HG03064 (cell line): ENCODE measurements around the gene SIL1.

Experiments
- ATAC-seq: cut with Tn5 transposase; IDR thresholded peaks from one replicate; pipeline ENCODE4 v1.9.1; 2021; ENCODE audit warnings: low read depth; ENCODE audit not compliant: unreplicated experiment

Gene SIL1

DNA sequence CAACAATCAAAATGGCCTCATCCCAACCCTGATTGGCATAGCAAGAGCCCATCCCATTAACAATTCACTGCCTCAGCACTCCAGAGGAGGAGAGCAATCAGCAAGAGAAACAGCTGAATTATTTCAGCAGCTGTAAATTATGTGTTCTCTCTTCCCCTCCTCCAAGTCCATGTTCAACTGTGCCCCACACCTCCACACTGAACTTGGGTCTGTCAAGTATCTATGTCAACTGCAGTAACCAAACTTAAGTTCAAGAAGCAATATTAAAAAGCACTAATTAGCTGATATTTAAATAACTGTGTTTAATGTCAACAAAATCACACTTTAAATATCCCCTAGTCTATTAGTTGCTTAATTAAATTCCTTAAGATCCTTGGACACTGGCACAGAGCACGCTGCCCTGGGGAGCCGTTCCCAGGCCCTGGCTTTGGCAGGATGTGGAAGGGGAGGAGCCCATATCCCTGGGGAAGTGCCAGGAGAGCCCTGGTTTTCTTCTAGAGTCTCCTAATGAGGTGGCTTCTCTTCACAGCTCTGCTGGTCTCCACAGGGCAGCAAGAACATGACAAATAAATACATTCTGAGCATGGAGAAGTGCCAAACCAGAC, 50.6 kb downstream of the SIL1 start:
- no peak for ATAC-seq

DNA sequence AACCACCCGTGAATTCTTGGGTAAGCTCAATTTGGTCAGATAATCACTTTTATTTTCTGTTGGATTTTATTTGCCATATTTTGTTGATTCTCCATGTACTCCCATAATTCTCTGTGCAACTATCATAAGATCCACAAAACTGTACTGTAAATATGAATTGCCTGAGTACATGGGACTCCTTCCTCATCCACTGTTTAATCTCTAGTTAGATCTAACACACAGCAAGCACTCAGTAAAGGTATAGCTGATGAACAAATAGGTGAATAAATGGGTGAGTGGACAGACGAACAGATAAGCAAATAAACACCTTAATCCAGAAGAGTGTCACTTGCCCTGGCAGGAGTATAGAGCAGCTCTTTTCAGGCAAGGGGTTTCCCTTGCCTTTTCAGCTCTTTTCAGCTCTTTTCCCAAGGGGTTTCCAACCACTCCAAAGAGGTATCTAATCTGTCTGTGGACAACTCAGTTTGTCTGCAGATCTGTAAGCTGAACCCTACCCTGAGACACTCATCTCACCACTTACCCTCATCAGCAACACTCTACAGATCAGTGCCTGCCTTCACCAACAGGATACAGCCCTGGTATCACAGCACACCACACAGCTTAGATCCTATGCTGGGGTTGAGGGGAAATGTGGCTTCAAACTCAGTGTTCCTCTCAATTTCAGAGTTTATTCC, 51.2 kb downstream of the SIL1 start:
- ATAC-seq, result no peak

DNA sequence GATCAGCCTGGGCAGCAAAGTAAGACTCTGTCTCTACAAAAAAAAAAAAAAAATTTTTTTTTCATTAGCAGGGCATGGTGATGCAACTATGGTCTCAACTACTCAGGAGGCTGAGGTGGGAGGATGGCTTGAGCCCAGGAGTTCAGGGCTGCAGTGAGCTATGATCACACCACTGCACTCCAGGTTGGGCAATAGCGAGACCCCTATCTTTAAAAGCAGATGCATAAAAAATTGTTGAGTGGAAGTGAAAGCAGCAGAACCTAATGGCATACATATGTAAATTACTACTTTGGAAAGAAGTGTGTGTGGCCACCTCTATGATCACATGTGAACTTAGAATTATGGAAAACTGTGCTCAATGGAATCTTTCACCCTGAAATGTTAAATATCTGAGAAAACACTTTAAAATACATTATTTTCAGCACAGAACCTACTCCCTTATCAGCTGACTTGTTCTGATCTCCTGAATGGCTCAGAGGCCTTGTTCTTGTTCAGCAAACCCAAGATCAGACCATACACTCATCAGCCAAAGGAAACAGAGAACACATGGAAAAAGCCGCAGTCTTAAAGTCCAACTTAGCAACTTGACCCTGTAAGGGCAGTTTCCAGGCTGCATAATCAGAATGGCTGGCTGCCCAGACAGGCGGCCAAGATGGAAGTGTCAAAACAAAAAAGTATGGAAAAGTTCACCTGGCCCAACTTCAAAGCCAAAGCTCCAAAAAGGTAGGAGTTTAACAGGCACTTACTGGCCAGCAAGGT, 56.5 kb downstream of the SIL1 start:
- ATAC-seq, result no peak

DNA sequence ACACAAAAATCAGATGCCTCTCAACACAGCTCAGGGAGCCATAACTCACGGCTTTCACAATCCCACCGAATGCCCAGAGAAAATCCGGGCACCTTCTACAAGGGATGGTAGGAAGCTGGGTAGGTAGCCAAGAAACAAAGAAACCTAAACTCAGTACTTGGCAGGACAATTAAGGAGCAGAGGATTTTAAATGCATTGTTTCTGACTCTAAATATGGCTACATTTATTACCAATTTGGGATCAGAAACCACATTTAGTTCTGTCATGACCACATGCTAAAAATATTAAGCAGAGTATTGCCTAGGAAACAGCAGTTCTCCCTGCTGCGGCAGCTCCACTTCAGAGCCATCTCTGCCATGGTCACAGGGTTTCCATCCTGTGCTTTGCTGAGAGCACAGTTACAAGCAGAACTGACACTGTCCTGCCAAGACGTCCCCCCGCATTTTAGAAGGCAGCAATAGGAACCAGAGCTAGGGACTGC, 57.5 kb downstream of the SIL1 start:
- no peak for ATAC-seq

DNA sequence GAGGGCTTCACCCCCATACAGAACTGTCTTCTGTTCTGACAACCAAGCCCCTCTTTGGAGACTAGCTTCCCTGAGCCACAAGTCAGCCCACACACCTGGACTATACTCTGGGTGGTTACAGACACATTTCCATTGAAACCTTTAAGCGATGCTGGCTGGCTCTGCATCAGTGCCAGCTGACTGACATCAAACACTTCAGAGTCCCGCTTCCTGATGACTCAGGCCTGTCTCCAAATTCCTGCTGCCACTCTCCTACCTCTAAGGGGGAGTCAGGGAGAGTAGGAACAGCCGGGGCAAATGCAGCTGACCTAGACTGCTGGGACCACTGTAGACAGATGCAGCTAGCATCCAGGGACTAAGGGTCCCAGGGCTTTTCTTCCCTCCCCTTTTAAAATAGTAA, 59.4 kb downstream of the SIL1 start:
- no peak for ATAC-seq

DNA sequence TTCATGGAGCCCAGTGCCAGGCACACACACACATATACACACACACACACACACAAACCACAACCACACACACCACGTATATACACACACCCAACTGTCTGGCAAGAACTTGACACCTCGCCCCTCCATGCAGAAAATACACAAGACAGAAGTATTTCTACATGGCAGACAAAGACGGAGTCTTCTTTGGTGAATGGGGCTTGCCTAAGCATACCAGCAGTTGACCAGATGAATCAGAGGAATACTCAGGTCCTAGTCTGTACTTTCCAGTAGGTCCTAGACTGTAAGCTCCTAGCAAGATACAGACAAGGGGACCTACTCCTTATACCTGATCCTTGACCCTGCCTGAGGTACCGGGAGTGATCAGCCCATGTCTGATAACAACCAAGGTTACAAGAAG, 60.1 kb downstream of the SIL1 start:
- no peak for ATAC-seq

DNA sequence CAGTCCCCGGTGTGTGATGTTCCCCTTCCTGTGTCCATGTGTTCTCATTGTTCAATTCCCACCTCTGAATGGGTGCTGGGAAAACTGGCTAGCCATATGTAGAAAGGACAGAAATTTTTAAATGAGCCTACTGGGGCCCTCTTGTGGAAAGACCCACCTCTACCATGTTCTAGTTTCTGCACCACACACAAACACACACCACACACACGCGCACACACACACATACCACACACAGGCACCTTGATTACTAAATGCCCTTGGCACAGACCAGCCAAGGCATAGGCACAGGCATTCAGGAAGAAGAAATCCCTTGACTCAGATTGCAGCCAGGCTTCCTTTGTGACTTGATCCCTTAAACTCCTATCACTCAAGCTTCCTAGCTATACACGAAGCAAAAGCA, 60.5 kb downstream of the SIL1 start:
- ATAC-seq, result no peak

DNA sequence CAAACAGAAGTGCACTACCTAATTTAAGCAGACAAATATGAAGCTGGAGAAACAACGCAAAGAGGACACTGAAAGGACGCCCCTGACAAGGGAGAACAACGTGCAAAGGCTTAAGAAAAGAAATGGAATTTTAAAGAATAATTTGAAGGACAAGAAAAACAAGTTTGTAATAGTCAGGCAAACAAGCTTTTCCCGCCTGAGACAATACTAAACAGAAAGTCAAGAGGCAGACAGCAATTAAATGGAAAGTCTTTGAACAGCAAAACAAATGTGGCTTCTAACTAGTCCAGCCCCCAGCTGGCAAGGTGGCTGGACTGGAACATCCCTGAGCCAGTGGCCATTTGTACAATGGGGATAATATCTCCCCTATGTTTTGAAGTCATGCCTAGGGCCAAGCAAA, 63.3 kb downstream of the SIL1 start:
- ATAC-seq, result no peak

DNA sequence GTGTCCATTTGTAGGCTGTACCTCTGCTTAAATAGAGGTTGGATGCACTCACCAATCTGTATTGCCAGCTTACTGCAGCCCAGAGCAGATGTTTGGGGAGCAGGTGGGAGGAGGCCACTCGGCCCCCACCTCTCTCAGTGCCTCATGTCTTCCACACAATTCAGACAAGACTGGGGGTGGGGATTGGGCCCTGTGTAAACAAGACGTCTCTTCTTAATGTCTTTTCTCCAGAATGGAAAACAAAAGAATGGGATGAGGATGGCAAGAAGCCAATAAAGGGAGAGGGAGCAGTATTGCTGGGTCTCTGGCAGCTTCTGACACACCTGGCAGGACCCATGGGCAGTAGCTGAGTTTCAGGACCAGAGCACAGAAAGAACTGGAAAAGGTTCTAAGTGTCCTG, 64.9 kb downstream of the SIL1 start:
- ATAC-seq, result no peak

DNA sequence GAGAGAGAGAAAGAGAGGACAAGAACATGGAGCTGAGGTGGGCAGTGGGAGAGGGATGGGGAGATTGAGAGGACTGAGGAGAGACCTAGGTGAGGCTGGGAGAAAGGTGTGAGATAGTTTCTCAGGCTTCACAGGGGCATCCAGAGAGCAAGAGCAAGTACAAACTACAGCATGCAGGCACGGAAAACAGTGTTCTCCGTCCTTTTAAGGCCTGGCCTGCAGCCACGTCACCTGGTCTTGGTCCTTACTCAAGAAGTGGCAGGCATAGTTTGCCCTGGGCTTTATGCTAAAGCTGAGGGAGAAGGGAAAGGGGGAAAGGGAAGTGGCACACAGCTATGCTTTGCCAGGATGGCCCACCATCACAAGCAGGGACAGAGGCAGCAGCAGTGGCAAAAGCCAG, 65.7 kb downstream of the SIL1 start:
- no peak for ATAC-seq

DNA sequence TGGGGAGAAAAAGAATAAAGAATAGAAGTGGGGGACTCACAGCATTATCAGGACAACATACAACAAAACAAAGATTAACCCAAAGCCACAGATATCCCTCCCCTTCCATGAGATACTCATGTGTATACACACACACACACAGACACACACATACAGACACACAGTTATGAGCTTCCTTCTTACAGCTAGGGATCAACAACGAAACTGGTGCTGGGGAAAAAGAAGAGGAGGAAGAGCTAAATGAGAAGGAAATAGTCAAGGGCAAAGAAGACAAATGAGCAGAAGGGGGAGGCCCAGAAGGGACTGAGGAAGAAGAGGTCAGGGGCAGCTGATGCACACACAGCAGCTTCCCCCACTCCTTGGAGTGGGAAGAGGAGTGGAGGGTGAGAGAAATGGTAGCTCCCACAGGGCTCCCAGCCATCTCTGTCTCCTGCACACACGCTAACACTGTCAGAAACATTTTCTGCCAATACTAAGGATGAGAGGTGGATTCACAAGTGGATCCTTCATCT, 66.2 kb downstream of the SIL1 start:
- ATAC-seq, result no peak

DNA sequence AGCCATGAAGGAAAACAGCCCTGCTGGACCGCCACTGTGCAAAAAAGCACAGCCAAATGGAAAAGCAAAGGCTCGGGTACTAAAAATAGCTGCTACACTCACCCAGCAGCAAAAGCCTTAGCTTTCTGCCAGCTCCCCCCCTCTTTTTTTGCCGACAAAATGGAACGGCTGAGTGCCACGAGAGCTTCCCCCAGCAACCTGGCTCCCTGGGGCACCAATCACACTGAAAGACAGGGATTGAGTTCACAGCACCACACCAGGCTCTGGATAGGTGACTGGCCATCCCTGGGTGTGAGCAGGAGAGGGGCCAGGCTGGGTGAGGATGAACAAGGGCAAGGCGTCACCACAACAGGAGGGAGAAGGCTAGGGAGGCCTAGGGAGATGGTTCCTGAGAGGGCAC, 66.7 kb downstream of the SIL1 start:
- ATAC-seq, result no peak

DNA sequence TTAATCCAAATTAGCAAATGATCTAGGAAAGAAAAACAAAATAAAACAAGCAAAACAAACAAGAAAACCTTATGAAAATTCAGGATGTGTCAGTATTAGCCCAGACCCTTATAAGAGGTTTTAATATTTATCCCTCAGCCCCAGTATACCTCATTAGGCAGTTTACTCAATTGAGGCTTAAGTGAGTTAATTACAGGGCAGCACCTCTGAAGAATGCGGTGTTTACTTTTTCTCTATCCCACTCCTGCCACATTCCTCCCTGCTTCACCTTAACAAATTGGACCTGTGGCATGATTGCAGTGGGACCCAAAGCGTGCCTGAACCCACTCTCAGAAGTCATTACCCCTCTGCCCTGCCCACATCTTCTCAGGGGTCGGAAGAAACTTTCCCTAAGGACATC, 67.1 kb downstream of the SIL1 start:
- ATAC-seq, result no peak

DNA sequence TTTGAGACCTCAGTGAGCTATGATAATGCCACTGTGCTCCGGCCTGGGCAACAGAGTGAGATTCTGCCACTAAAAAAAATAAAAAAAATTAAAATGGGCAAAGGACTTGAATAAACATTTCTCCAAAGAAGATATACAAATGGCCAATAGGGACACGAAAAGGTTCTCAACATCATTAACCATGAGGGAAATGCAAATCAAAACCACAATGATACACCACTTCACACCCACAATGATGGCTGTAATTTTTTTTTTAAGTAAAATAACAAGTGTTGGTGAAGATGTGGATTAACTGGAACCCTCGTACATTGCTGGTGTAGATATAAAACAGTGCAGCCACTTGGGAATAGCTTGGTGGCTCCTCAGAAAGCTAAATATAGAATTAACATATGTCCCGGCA, 68.0 kb downstream of the SIL1 start:
- ATAC-seq, result no peak

DNA sequence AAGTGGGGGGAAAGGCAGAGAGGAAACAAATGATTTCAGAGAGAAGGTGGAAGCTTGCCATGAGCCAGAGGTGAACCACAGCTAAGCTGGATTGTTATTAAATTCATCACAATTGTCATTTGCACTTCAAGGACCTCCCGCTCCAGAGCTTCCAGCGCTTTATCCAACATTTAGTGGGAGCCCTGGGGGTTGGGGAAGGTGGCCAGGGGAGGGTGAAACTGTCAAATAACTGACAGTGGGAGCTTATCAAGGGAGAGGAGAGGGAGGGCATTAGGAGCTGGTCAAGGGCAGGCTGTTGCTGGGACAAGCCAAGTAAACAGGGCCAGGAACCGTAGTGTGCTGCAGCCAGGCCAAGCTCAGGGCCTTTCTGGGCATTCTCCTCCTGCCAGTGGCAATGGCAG, 71.5 kb downstream of the SIL1 start:
- no peak for ATAC-seq

DNA sequence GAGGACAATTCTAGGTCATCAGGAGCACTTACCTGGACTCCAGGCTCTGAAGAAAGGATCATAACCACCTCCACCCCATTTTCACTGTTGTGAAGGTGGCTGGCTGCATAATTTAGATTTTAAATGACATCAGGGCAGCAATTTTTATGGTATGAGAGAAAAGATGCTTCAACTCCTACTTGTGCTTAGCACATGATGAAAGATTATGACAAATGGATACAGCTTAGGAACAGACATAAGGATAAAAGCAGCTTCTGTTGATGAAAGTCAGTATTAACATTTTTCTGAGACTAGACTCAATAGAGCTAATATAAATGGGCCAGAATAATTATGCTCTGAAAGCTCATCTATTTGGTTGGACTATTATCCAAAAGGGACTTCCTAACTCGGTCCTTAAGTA, 72.2 kb downstream of the SIL1 start:
- ATAC-seq, result no peak

DNA sequence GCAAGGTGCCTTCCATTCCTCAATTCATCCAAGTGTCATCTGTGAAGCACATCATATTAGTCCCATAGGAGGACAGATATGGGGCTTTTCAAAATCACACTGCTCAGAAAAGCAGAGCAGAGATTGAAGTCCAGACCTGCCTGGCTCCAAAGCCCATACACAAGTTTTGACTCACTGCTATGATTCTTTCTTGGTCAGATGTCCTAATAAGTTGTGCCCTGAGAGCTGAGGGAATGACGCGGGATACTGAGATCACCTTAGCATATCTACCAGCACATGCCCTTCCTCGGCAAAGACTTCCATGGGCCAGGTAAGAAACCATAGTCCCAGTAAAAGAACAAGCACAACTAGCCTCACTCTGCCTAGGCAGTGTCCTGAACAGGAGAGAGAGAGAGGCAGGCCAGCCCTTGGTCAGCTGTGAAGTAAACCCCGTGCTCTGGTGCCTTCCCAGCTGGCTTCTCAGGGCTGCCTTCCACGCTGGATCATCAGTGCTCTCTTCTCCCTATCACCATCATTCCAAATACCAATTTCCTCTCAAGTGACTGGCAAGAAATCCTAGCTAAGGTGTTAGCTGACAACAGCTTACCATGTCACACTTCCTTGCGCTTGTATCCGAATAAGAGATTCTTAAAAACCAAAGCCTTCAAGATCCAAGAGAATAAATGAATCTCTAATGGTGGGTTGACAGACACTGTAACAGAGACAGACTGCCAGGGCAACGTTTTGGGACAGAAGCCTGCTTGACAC, 73.2 kb downstream of the SIL1 start:
- ATAC-seq, result no peak

DNA sequence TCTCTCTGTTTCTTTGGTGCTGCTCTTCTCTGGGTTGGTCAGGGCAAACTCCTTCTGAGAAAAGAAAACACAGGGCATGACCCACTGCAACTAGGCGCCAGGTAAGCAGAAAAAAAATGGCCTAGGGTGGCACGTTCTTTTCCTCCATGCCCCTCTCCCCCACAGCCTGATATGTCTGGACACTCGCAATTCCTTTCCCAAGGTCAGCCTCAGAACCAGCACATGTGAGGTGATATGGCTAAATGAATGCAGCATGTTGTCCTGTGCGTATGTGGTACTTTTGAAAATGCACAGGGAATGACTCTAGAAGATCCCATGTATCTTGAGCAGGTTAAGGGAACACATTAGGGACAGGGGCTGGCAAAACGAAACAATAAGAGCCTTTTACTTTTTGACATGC, 77.0 kb downstream of the SIL1 start:
- no peak for ATAC-seq

DNA sequence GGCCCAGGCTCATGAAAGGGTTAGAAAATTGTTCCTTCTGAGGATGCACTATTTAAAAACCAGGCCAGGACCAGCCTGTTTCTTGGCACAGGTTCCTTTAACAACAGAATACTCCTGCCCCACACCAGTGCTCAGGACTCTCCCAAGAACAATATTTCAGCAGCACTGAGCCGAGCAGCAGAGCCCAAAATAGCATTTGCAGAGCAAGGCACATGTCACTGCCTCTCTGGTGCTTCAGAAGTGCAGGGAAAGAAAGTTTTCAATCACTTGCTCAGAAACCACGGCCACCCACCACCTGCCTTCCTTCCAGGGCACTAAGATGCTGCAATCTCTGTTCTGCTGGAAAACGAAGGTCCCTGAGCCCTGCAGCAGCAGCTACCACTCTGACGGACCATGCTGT, 77.6 kb downstream of the SIL1 start:
- no peak for ATAC-seq

DNA sequence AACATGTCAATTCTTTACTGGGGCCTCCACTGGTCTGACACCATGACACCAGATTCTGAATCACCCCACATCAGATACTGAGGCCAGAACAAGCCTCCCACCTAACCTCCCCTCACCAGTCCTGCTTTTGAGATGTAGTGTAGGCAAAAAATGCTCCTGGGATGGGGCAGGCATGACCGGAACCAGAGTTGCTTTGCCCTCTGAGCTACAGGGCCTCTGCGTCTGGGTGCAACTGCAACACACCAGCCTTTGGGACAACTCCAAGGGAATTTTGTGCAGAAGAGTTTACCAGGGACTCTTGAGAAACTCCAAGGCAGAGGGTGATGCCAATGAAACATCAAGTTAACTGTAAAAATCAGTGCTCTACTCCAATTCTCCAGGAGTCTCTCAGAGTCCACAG, 79.4 kb downstream of the SIL1 start:
- ATAC-seq, result no peak

DNA sequence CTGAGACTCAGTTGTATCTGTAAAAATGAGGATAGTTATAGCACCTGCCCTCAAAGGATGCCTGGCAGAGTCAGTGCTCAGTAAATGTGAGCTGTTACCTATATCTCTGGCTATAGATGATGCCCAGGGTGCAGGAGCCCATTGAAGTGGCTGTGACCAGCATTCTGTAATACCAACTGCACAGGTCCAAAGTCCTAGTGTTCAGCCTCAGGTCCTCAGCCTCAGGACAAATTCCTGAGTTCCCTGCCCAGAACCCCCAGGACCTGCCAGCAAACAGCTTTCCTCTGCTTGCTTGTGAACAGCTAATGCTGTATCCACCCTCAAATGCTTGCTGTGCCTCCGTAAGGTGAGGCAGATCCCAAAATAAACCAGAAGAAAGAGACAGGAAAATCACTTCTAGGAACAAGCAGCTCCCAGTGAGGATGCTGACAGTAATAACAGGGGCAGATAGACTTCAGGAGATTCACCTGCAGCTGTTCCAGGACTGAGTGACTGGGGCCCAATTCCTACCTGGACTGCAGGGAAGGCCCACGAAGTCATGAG, 80.8 kb downstream of the SIL1 start:
- no peak for ATAC-seq
